HG03175 (cell line): ENCODE results near the gene NUDT4B.
A peak's percentile ranks its signal among the peaks of the same experiment; 100 is the strongest.
"Not testable (repeated sequence)": the region's sequence is repeated elsewhere in the genome, so short reads cannot be mapped to it uniquely, and the experiment has no call there.

Source experiments
- ATAC-seq: cut with Tn5 transposase; IDR thresholded peaks from one replicate; pipeline ENCODE4 v1.9.1; 2021; ENCODE audit warnings: mild to moderate bottlenecking, moderate library complexity; ENCODE audit not compliant: unreplicated experiment

NUDT4B gene

GRCh38 chr1:148735538-148735937, 13.0 kb upstream of the NUDT4B start:
- ATAC-seq, result not testable (repeated sequence)

GRCh38 chr1:148738667-148739066, 9.9 kb upstream of the NUDT4B start:
- ATAC-seq, result not testable (repeated sequence)

DNA sequence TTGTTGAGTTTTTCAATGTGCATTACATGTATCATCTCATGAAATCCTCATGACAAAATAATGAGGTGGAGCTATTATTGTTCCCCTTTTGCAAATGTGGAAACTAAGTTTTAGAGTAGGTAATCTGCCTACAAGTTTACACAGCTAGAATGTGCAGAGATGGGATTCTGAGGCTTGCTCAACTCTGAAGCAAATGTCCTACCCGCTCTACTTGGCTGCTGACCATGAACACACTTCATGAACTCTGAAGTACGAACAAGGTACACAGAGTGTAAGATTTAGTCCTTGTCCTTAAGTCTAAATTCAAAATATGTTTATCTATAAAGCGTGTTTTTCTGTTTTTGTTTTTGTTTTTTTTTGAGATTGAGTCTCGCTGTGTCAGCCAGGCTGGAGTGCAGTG, 5.4 kb upstream of the NUDT4B start:
- ATAC-seq, result not testable (repeated sequence)

DNA sequence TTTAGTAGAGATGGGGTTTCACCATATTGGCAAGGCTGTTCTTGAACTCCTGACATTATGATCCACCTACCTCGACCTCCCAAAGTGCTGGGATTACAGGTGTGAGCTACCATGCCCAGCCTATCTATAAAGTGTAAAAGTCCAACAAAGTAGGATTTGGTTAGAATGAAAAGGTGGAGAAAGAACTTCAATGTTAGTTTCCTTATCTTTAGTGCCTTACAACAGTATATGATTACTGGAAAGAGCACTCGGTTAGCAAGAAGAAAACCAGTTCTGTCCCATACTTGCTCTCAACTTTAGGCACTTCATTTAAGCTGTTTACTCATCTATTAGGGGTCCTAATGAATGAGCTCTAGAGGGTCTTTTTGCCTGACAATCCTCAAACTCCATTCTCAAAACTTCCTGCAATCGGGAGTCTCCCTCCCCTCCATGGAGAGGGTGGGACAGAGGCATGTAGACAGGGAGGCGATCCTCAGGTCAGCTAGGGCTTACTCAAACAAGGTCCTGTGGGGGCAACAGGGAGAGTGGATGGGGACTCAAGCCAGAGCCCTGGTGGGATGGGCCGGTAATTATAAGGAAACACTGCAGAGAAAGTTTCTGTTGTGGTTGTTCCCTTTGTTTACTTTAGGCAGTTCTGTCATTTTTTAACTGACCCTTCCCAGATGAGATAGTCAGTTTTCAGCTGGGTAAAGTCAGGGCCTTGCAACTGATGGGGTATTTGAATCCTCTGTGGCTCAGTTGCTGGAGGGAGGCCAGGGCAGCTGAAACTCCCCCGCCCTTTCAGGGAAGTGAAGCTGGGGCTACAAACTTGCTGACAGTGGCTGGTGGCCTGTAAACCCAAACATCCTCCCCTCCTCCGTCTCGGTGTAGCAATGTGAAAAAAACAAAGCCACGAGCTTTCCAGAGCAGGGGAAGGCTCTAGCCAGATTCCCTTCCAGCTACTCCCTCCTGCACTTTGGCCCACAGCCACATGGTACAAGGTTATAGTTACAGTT, 4.6 kb upstream of the NUDT4B start:
- not testable (repeated sequence) for ATAC-seq

DNA sequence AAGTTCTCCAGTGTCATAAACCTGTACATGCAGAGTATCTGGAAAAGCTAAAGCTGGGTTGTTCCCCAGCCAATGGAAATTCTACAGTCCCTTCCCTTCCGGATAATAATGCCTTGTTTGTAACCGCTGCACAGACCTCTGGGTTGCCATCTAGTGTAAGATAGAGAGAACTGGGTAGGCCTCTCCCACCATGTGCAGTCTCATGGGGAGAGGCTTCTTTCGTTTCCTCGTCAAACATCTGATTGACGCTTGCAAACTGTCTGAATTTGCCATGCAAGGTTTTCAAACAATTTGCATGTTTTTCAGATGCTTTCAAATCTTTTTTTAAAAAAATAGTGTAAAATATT, 734 bp downstream of the NUDT4B start:
- ATAC-seq, result peak; percentile 94

DNA sequence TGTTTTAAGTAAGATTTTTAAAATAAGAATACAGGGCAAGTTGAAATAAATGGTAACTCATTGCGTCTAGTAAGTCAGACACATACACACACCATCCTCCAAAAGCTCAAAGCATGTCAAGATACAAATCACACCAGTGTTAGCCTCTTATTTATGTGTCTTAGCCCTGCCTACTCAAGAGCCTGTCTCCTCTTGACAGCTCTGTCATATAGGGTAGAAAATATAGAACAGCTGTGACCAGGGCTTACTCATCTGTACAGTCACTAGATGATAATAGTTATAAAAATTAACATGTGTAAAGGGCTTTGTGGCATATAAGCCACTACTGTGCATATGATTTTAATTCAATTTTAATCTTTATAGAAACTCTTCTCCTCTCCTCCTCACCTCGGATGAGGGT, 7.7 kb downstream of the NUDT4B start:
- not testable (repeated sequence) for ATAC-seq

DNA sequence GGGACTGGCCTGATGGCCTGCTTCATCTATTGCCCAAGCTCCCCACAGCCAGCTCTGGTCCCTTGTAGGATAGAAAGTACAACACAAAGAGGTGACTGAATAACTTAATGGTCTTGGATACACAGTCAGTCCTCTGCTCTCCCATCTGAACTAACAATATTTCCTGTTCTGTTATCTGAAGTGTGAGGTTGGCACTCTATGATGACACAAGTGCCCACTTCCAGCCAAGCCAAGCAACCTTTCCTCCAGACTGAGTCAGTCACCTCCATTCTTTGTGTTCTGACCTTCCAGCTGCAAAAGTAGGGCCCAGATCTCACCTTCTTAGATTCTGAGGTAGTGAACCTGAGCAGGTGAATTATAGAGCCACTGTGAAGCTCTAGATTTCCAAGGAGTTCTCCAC, 8.9 kb downstream of the NUDT4B start:
- ATAC-seq, result not testable (repeated sequence)

GRCh38 chr1:148758412-148758811, 9.8 kb downstream of the NUDT4B start:
- ATAC-seq, result peak; percentile 97

- ATAC-seq, result not testable (repeated sequence)
These were observed 10.4 kb downstream of the NUDT4B start for GRCh38 chr1:148758925-148759324.

- not testable (repeated sequence) for ATAC-seq
These were observed 11.2 kb downstream of the NUDT4B start for GRCh38 chr1:148759749-148760148.

- not testable (repeated sequence) for ATAC-seq
These were observed 11.6 kb downstream of the NUDT4B start for GRCh38 chr1:148760206-148760605.

GRCh38 chr1:148761360-148761759, 12.8 kb downstream of the NUDT4B start:
- not testable (repeated sequence) for ATAC-seq

DNA sequence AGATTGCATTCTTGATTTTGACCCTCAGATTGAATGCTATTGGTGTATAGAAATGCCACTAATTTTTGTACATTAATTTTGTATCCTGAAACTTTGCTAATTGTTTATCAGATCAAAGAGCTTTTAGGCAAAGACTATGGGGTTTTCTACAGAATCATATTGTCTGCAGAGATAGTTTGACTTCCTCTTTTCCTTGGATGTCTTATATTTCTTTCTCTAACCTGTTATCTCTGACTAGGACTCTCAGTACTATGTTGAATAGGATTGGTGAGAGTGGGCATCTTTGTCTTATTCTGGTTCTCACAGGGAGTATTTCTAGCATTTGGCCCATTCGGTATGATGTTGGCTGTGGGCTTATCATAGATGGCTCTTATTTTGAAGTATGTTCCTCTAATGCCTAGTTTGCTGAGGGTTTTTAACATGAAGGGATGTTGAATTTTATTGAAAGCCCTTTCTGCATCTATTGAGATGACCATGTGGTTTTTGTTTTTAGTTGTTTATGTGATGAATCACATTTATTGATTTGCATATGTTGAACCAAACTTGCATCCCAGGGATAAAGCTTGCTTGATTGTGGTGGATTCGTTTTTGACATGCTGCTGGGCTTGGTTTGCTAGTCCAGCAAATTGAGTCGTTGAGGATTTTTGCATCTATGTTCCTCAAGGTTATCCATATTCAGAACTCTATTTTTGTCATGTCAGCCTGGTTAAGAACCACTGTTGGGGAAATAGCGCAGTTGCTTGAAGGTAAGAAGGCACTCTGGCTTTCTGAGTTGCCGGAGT, 16.9 kb downstream of the NUDT4B start:
- ATAC-seq, result not testable (repeated sequence)

GRCh38 chr1:148768541-148768940, 20.0 kb downstream of the NUDT4B start:
- not testable (repeated sequence) for ATAC-seq

DNA sequence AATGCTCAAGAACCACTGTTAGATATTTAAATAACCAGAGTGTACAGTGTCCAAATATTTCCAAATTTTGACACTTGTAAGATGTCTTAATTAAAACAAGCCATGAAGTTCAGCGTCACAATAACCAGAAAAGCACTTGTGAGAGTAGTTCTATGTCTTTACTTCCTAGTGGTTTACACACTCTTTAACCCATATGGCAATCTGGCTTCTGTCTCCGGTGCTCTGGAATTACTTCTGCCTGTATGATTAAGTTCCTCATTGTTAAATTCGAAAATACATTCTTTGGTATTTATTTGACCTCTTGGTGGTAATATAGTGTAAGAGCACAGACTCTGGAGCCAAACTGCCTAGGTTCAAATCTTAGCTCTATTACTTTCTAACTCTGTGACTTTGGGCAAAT, 20.9 kb downstream of the NUDT4B start:
- not testable (repeated sequence) for ATAC-seq

GRCh38 chr1:148773690-148774089, 25.1 kb downstream of the NUDT4B start:
- ATAC-seq, result not testable (repeated sequence)

- ATAC-seq, result not testable (repeated sequence)
These were observed 25.5 kb downstream of the NUDT4B start for GRCh38 chr1:148774102-148774501.

GRCh38 chr1:148775263-148775662, 26.7 kb downstream of the NUDT4B start:
- ATAC-seq, result not testable (repeated sequence)

- ATAC-seq, result not testable (repeated sequence)
These were observed 29.1 kb downstream of the NUDT4B start for GRCh38 chr1:148777649-148778048.

- ATAC-seq, result not testable (repeated sequence)
These were observed 31.8 kb downstream of the NUDT4B start for GRCh38 chr1:148780404-148780803.

GRCh38 chr1:148791543-148792099, 43.0 kb downstream of the NUDT4B start:
- not testable (repeated sequence) for ATAC-seq
